OCI-LY7 (cell line): Measurements from ENCODE around the gene FAM120C.

ENCODE experiments used
- EZH2phosphoT487 ChIP-seq: fragments of 200-600 bp; sonication (generic); IDR thresholded peaks from 2 replicates; pipeline ENCODE4 v1.6.1; 2018; ENCODE audit warnings: low read depth, borderline replicate concordance, mild to moderate bottlenecking, mixed run types, antibody characterized with exemption, low read length, moderate library complexity, mixed read lengths
- TF ChIP-seq, protein P1 (sequence below): fragments of 200-600 bp; sonication (generic); conservative IDR thresholded peaks from 2 replicates; pipeline ENCODE4 v1.5.1; 2014; ENCODE audit warnings: mild to moderate bottlenecking, antibody characterized with exemption, low read length, moderate library complexity, mixed read lengths

DNA sequence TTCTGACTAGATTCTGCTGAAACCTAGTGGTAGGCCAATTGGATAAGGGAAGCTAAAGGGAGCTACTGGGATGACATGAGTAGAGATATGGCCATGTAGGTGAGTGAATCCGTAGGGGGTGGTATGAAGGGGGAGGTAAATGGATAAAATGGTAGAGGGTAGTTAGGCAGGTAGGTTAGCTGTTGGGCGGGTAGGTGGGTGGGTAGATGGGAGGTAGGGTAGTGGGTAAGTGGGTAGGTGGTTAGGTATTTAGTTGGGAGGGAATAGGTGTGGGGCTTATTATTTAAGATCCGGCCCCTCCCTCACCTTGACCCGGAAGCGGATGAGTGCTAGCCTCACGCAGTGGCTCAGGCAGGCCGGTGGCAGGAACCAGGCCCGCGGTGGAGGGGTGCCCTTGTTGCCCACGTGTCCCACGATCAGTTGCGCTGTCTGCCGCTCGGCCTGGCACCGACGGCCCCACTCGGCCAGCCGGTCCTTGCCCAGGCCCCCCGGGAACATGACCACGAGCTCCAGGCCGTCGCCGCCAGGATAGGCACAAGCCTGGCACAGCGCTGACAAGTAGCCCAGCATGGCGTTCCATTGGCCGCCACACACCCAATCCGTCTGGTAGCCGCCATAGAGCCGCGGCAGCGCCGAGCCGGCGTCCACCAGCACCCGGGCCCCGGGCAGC lies 725 bp downstream of the FAM120C start:
- TF ChIP-seq, protein P1, sequence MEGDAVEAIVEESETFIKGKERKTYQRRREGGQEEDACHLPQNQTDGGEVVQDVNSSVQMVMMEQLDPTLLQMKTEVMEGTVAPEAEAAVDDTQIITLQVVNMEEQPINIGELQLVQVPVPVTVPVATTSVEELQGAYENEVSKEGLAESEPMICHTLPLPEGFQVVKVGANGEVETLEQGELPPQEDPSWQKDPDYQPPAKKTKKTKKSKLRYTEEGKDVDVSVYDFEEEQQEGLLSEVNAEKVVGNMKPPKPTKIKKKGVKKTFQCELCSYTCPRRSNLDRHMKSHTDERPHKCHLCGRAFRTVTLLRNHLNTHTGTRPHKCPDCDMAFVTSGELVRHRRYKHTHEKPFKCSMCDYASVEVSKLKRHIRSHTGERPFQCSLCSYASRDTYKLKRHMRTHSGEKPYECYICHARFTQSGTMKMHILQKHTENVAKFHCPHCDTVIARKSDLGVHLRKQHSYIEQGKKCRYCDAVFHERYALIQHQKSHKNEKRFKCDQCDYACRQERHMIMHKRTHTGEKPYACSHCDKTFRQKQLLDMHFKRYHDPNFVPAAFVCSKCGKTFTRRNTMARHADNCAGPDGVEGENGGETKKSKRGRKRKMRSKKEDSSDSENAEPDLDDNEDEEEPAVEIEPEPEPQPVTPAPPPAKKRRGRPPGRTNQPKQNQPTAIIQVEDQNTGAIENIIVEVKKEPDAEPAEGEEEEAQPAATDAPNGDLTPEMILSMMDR, result no peak
- no peak for TF ChIP-seq EZH2phosphoT487
